Neural cell (in vitro differentiated cells): ENCODE measurements around the gene EML4. TPM values are rescaled to one million over a fixed set of nuclear protein-coding genes. Genes with fewer than 3 reads are reported as not detected.

Source experiments
- H2AFZ ChIP-seq: fragments of 200-600, 300-800 bp; sonication (generic), shearing (Covaris generic); 2 replicates; pipeline ENCODE4 v1.6.0; 2014; ENCODE audit warnings: low read depth, mild to moderate bottlenecking, antibody characterized with exemption, low read length, moderate library complexity
- H3F3A ChIP-seq: fragments of 200-600 bp; shearing (Covaris generic); 2 replicates; pipeline ENCODE4 v1.6.1; 2016; ENCODE audit warnings: mild to moderate bottlenecking, moderate library complexity, mixed read lengths, antibody characterized with exemption, low read length; ENCODE audit not compliant: insufficient read depth, poor library complexity, severe bottlenecking
- H3K27ac ChIP-seq: fragments of 200-600, 300-800 bp; sonication (generic), shearing (Covaris generic); 2 replicates; pipeline ENCODE4 v1.5.1; 2014; ENCODE audit warnings: mild to moderate bottlenecking, low read length, moderate library complexity
- H3K27me3 ChIP-seq: fragments of 300-800, 200-600 bp; sonication (generic), shearing (Covaris generic); 2 replicates; pipeline ENCODE4 v1.6.0; 2014; ENCODE audit warnings: mild to moderate bottlenecking, low read depth, low read length, moderate library complexity; ENCODE audit not compliant: insufficient read depth
- H3K36me3 ChIP-seq: fragments of 300-800, 200-600 bp; sonication (generic), shearing (Covaris generic); 2 replicates; pipeline ENCODE4 v1.5.1; 2014; ENCODE audit warnings: mild to moderate bottlenecking, antibody characterized with exemption, low read length, moderate library complexity; ENCODE audit not compliant: insufficient read depth
- H3K4me2 ChIP-seq: fragments of 300-800, 200-600 bp; sonication (generic), shearing (Covaris generic); 2 replicates; pipeline ENCODE4 v1.6.0; 2014; ENCODE audit warnings: mild to moderate bottlenecking, low read length
- H3K4me3 ChIP-seq: fragments of 300-800, 200-600 bp; sonication (generic), shearing (Covaris generic); 2 replicates; pipeline ENCODE4 v1.5.1; 2014; ENCODE audit warnings: mild to moderate bottlenecking, low read length, moderate library complexity
- H3K79me2 ChIP-seq: fragments of 200-600 bp; shearing (Covaris generic); replicated peaks from 2 replicates; pipeline ENCODE4 v1.6.0; 2014; ENCODE audit warnings: mild to moderate bottlenecking, low read length, moderate library complexity; ENCODE audit not compliant: insufficient read depth
- H3K9ac ChIP-seq: fragments of 300-800, 200-600 bp; sonication (generic), shearing (Covaris generic); 2 replicates; pipeline ENCODE4 v1.6.1; 2016; ENCODE audit warnings: mild to moderate bottlenecking, low read length, mixed read lengths
- H3K9me2 ChIP-seq: fragments of 200-600 bp; shearing (Covaris generic); 2 replicates; pipeline ENCODE4 v1.6.1; 2016; ENCODE audit warnings: mild to moderate bottlenecking, low read length, mixed read lengths; ENCODE audit not compliant: insufficient read depth
- H3K9me3 ChIP-seq: fragments of 200-600, 300-800 bp; sonication (generic), shearing (Covaris generic); 2 replicates; pipeline ENCODE4 v1.6.1; 2016; ENCODE audit warnings: mild to moderate bottlenecking, mixed run types, low read length, moderate library complexity, mixed read lengths
- H4K20me1 ChIP-seq: fragments of 200-600 bp; shearing (Covaris generic); 2 replicates; pipeline ENCODE4 v1.6.1; 2016; ENCODE audit warnings: mild to moderate bottlenecking, mixed run types; ENCODE audit not compliant: insufficient read depth
- EP300 ChIP-seq: fragments of 450-650 bp; conservative IDR thresholded peaks from 2 replicates; pipeline ENCODE4 v1.6.1; 2014; ENCODE audit warnings: antibody characterized with exemption, mild to moderate bottlenecking, moderate library complexity; ENCODE audit not compliant: poor library complexity, severe bottlenecking
- EZH2 ChIP-seq: fragments of 200-600, 300-800 bp; shearing (Covaris generic), sonication (generic); IDR thresholded peaks from 2 replicates; pipeline ENCODE4 v1.6.1; 2014; ENCODE audit warnings: antibody characterized with exemption, low read length, borderline replicate concordance, mild to moderate bottlenecking; ENCODE audit not compliant: insufficient read depth, poor library complexity, severe bottlenecking
- MXI1 ChIP-seq: fragments of 450-650 bp; conservative IDR thresholded peaks from 2 replicates; pipeline ENCODE4 v1.6.1; 2014; ENCODE audit warnings: antibody characterized with exemption, mild to moderate bottlenecking; ENCODE audit not compliant: poor library complexity, severe bottlenecking
- POLR2AphosphoS5 ChIP-seq: IDR thresholded peaks from 2 replicates; pipeline ENCODE4 v1.6.1; 2012
- RAD21 ChIP-seq: fragments of 450-650 bp; conservative IDR thresholded peaks from 2 replicates; pipeline ENCODE4 v1.6.1; 2014; ENCODE audit warnings: antibody characterized with exemption, mild to moderate bottlenecking, moderate library complexity
- REST ChIP-seq: IDR thresholded peaks from 2 replicates; pipeline ENCODE4 v1.6.1; 2012; ENCODE audit warnings: borderline replicate concordance
- SMC3 ChIP-seq: fragments of 450-650 bp; conservative IDR thresholded peaks from 2 replicates; pipeline ENCODE4 v1.6.1; 2014; ENCODE audit warnings: antibody characterized with exemption, mild to moderate bottlenecking, moderate library complexity; ENCODE audit not compliant: poor library complexity
- TAF1 ChIP-seq: IDR thresholded peaks from 2 replicates; pipeline ENCODE4 v1.6.1; 2012; ENCODE audit warnings: low read depth
- polyA plus RNA-seq: library from polyadenylated mRNA; depleted of rRNA; stranded (reverse); fragments of >200 nt; gene quantifications from 2 replicates; pipeline ENCODE4 v1.2.3, GENCODE V29; 2014
- TF ChIP-seq, protein P1 (sequence below): fragments of 450-650 bp; IDR thresholded peaks from 2 replicates; pipeline ENCODE4 v1.5.1; 2014; ENCODE audit warnings: antibody characterized with exemption, mild to moderate bottlenecking, moderate library complexity; ENCODE audit not compliant: poor library complexity, severe bottlenecking

Gene EML4
- polyA plus RNA-seq, 1 donor from 2014 or later, result 33.9 TPM

GRCh38 chr2:42185220-42185921 lies 16.2 kb downstream of the EML4 start:
- Histone ChIP-seq H3K27ac (no peak overlapping the region), H2AFZ (no peak overlapping the region), H3F3A (no peaks in the 10 kb centered on the region), H3K4me3 (no peak overlapping the region), H3K4me2 (no peak overlapping the region), H3K9me3 (no peaks in the 10 kb centered on the region), H3K79me2 (no peaks in the 10 kb centered on the region), H4K20me1 (no peaks in the 10 kb centered on the region), H3K9me2 (no peaks in the 10 kb centered on the region), H3K27me3 (no peaks in the 10 kb centered on the region), H3K36me3 (no peaks in the 10 kb centered on the region), H3K9ac (no peak overlapping the region)
- TF ChIP-seq MXI1 (no peak), RAD21 (no peak), SMC3 (no peak)
- TF ChIP-seq, protein P1, sequence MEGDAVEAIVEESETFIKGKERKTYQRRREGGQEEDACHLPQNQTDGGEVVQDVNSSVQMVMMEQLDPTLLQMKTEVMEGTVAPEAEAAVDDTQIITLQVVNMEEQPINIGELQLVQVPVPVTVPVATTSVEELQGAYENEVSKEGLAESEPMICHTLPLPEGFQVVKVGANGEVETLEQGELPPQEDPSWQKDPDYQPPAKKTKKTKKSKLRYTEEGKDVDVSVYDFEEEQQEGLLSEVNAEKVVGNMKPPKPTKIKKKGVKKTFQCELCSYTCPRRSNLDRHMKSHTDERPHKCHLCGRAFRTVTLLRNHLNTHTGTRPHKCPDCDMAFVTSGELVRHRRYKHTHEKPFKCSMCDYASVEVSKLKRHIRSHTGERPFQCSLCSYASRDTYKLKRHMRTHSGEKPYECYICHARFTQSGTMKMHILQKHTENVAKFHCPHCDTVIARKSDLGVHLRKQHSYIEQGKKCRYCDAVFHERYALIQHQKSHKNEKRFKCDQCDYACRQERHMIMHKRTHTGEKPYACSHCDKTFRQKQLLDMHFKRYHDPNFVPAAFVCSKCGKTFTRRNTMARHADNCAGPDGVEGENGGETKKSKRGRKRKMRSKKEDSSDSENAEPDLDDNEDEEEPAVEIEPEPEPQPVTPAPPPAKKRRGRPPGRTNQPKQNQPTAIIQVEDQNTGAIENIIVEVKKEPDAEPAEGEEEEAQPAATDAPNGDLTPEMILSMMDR, result no peak

DNA sequence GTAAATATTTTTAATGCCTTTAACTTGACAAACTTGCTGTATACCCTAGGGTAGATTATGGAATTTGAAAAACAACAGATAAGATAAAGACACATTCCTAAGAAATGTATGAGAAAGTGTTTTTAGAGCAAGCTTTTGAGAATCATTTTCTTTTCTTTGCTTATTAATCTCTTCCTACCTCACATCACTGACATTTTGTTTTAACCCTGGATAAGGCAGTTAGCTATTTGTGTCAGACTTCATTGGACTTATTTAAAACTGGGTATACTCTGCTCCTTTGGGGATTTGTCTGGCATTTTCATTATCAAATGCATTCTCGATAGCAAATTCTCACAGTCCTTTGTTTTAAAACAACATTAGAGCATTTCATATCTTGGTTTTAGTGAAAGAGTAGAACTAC lies 17.2 kb downstream of the EML4 start:
- no peaks in the 10 kb centered on the region for H4K20me1 ChIP-seq
- no peak overlapping the region for H3K9ac ChIP-seq
- H3F3A ChIP-seq, result no peaks in the 10 kb centered on the region
- H3K79me2 ChIP-seq, result no peaks in the 10 kb centered on the region
- H3K27ac ChIP-seq, result no peak overlapping the region
- H3K9me2 ChIP-seq, result no peaks in the 10 kb centered on the region
- TF ChIP-seq MXI1, result no peak
- no peak for TF ChIP-seq EP300
- no peak for TF ChIP-seq EZH2
- TF ChIP-seq RAD21, result no peak
- TF ChIP-seq SMC3, result no peak
- no peak for TF ChIP-seq POLR2AphosphoS5
- TF ChIP-seq REST, result no peak
- TF ChIP-seq TAF1, result no peak
- TF ChIP-seq, protein P1, result no peak
- no peaks in the 10 kb centered on the region for H3K36me3 ChIP-seq
- H3K4me2 ChIP-seq, result no peak overlapping the region
- no peaks in the 10 kb centered on the region for H3K27me3 ChIP-seq
- H3K9me3 ChIP-seq, result no peaks in the 10 kb centered on the region
- H3K4me3 ChIP-seq, result no peak overlapping the region
- no peak overlapping the region for H2AFZ ChIP-seq
